Caco-2 (cell line): ENCODE data around the gene ANKRD66. TPM values are rescaled to one million over a fixed set of nuclear protein-coding genes. Genes with fewer than 3 reads are reported as not detected.

Experiments used
- BruUV-seq: library from RNA; stranded (reverse); fragments of 400-500 nt; replicated peaks from 2 replicates; lab custom pipeline; 2021; lab: Mats Ljungman, UMichigan
- CTCF ChIA-PET: fragments of 300-600 bp; sonication (Branson Sonifier 250); formaldehyde crosslinking; loops from one replicate; lab custom pipeline; 2022; ENCODE audit warnings: antibody characterized with exemption; lab: Charles Lee
- POLR2A ChIA-PET: fragments of 300-600 bp; sonication (Branson Sonifier 250); formaldehyde crosslinking; loops from one replicate; lab custom pipeline; 2022; ENCODE audit warnings: antibody characterized with exemption; lab: Charles Lee
- DNase-seq, 2 experiments: peaks; one replicate each; pipeline versions ENCODE4 v3.0.0 to v3.0.0-alpha.2; 2020 to 2022
- H3K27me3 ChIP-seq: replicated peaks from 2 replicates; pipeline ENCODE4 v1.6.0; 2011; ENCODE audit warnings: low read length; ENCODE audit not compliant: control insufficient read depth, insufficient read depth
- H3K36me3 ChIP-seq: 2 replicates; pipeline ENCODE4 v1.5.1; 2011; ENCODE audit warnings: low read length; ENCODE audit not compliant: control insufficient read depth, insufficient read depth
- H3K4me1 ChIP-seq: fragments of 250-450 bp; sonication (Bioruptor Pico); 2 replicates; pipeline ENCODE4 v1.5.1; 2020; ENCODE audit warnings: mild to moderate bottlenecking
- H3K4me3 ChIP-seq: 2 replicates; pipeline ENCODE4 v1.5.1; 2011; ENCODE audit warnings: low read depth, mild to moderate bottlenecking, control low read depth, low read length
- H3K9me3 ChIP-seq: fragments of 250-450 bp; sonication (Bioruptor Pico); 2 replicates; pipeline ENCODE4 v1.5.1; 2020; ENCODE audit warnings: mild to moderate bottlenecking, moderate library complexity
- H3K27ac Mint-ChIP-seq: one replicate; pipeline ENCODE4 v1.8.0; 2022; ENCODE audit warnings: mixed read lengths; ENCODE audit not compliant: unreplicated experiment
- H3K27me3 Mint-ChIP-seq: one replicate; pipeline ENCODE4 v1.8.0; 2022; ENCODE audit warnings: mixed read lengths; ENCODE audit not compliant: insufficient read depth, unreplicated experiment
- H3K36me3 Mint-ChIP-seq: one replicate; pipeline ENCODE4 v1.8.0; 2022; ENCODE audit warnings: mild to moderate bottlenecking, mixed read lengths; ENCODE audit not compliant: insufficient read depth, unreplicated experiment
- H3K4me1 Mint-ChIP-seq: one replicate; pipeline ENCODE4 v1.8.0; 2022; ENCODE audit warnings: low read depth, mixed read lengths; ENCODE audit not compliant: unreplicated experiment
- H3K4me3 Mint-ChIP-seq: one replicate; pipeline ENCODE4 v1.8.0; 2022; ENCODE audit warnings: mild to moderate bottlenecking, moderate library complexity, mixed read lengths; ENCODE audit not compliant: unreplicated experiment
- H3K9me3 Mint-ChIP-seq: one replicate; pipeline ENCODE4 v1.8.0; 2022; ENCODE audit warnings: mixed read lengths; ENCODE audit not compliant: unreplicated experiment
- intact Hi-C: fragments of 100-400 bp; cut with micrococcal nuclease; formaldehyde crosslinking; loops from one replicate; pipeline ENCODE4 v1.10.0; 2022; ENCODE audit not compliant: unreplicated experiment
- total RNA-seq: library from RNA; stranded (reverse); gene quantifications from 2 replicates; pipeline ENCODE4 v1.2.3, GENCODE V29; 2022
- TF ChIP-seq, protein P1 (sequence below), 2 experiments: fragments of 200-600 bp in 1 of 2; IDR thresholded peaks; 1 replicate in 1 of 2; 2 replicates in 1 of 2; pipeline versions ENCODE4 v1.5.1 to v1.8.0; 2011 to 2022; ENCODE audit warnings: antibody characterized with exemption in 1 of 2, control low read depth in 1 of 2, inconsistent platforms in 1 of 2, low read depth in 1 of 2, low read length in 1 of 2, mild to moderate bottlenecking in 1 of 2, moderate library complexity in 1 of 2; ENCODE audit not compliant: insufficient read depth in 1 of 2, severe bottlenecking in 1 of 2, unreplicated experiment in 1 of 2

ANKRD66 gene
- total RNA-seq, 1 experiment from 2014 or later, result not detected

DNA sequence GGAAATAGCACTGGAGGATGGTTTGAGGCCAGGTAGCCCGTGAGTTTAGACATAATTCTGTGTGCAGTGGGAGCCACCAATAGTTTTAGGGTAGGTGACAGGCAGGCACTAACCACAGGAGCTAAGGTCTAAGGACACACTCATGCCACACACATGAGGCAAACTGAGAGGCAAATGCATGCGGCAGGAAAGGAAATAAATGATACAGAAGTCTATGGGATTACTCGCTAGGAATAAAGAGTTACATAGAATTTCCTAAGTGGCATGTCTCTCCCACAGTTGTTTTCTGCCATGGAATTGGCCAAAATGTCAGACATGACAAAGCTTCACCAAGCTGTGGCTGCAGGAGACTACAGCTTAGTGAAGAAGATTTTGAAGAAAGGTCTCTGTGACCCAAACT is 4.9 kb downstream of the ANKRD66 start:
- no peaks in the 10 kb centered on the region for H3K4me1 ChIP-seq
- Mint-ChIP-seq H3K27me3 (no peaks in the 10 kb centered on the region), H3K36me3 (no peaks in the 10 kb centered on the region), H3K4me3 (no peak overlapping the region), H3K27ac (no peak overlapping the region), H3K4me1 (no peaks in the 10 kb centered on the region), H3K9me3 (no peaks in the 10 kb centered on the region)
- no TSS peak for BruUV-seq
- no peaks in the 10 kb centered on the region for H3K36me3 ChIP-seq
- no peak overlapping the region for H3K4me3 ChIP-seq
- POLR2A ChIA-PET, result no interaction called here
- intact Hi-C loops, result no loop called here
- H3K9me3 ChIP-seq, result no peaks in the 10 kb centered on the region
- H3K27me3 ChIP-seq, result no peaks in the 10 kb centered on the region
- CTCF ChIA-PET, result no interaction called here
- no peak for DNase-seq
- TF ChIP-seq, protein P1, sequence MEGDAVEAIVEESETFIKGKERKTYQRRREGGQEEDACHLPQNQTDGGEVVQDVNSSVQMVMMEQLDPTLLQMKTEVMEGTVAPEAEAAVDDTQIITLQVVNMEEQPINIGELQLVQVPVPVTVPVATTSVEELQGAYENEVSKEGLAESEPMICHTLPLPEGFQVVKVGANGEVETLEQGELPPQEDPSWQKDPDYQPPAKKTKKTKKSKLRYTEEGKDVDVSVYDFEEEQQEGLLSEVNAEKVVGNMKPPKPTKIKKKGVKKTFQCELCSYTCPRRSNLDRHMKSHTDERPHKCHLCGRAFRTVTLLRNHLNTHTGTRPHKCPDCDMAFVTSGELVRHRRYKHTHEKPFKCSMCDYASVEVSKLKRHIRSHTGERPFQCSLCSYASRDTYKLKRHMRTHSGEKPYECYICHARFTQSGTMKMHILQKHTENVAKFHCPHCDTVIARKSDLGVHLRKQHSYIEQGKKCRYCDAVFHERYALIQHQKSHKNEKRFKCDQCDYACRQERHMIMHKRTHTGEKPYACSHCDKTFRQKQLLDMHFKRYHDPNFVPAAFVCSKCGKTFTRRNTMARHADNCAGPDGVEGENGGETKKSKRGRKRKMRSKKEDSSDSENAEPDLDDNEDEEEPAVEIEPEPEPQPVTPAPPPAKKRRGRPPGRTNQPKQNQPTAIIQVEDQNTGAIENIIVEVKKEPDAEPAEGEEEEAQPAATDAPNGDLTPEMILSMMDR (IDR thresholded peaks at IDR 0.05; ENCODE audit: insufficient read depth in 1 of 2, low read depth in 1 of 2, low read length in 1 of 2, severe bottlenecking in 1 of 2, unreplicated experiment in 1 of 2), result no peak

DNA sequence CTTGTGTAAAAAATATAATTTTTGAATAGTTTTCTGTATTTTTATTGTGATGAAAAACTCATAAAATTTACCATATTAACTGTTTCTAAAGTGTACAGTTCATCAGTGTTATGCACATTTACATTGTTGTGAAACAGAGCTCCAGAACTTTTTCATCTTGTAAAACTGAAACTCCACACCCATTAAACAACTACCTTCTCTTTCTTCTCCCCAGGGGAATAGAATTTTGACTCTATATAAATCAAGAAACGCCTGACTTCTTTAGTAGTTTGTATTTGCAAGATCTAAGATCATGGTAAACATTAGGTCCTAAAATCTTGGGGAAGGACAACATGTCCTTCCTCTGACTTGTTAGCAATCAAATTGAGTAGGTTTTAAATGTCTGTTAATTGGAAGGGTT is 9.1 kb downstream of the ANKRD66 start:
- ChIA-PET POLR2A (no interaction called here), CTCF (no interaction called here)
- DNase-seq, result no peak
- TF ChIP-seq, protein P1 (IDR thresholded peaks at IDR 0.05; ENCODE audit: insufficient read depth in 1 of 2, low read depth in 1 of 2, low read length in 1 of 2, severe bottlenecking in 1 of 2, unreplicated experiment in 1 of 2), result no peak
- Mint-ChIP-seq H3K4me1 (peaks cover 6% of the 10 kb centered on the region), H3K4me3 (no peak overlapping the region), H3K27me3 (no peaks in the 10 kb centered on the region), H3K9me3 (no peaks in the 10 kb centered on the region), H3K36me3 (no peaks in the 10 kb centered on the region), H3K27ac (no peak overlapping the region)
- Histone ChIP-seq H3K9me3 (no peaks in the 10 kb centered on the region), H3K4me3 (no peak overlapping the region), H3K27me3 (no peaks in the 10 kb centered on the region), H3K36me3 (no peaks in the 10 kb centered on the region), H3K4me1 (no peaks in the 10 kb centered on the region)
- no TSS peak for BruUV-seq
- intact Hi-C loops, result no loop called here

DNA sequence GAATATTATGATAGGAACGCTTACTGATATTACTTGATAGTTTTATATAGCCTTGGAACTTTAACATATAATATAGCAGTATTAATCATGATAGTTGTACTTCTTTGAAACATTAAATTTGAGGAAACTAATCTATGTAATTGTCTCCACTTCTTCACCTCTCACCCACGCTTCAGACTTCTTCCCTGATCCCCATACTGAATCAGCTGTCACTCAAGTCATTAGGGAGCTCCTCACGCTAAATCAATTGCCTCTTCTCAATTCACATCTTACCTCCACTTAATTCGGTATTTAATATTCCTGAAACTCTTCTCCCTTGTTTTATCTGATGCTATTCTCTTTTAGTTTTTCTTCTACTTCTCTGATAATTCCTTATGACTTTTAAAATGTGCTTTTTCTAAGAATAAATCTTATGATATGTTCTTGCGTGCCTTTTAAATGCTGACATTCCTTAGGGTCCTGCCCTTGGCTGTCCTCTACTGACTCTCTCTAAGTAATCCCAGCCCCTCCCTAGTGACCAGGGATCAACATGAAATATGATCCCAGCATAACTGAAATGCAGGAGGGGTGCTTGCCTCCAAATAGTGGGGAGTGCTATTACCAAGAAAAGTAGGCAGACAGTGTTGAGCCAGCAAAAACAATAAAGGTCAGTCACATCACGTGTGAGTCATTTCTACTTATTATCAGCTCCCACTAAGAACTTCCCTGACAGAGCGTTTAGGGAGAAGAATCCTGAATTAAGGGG is 9.9 kb downstream of the ANKRD66 start:
- H3K9me3 ChIP-seq, result no peaks in the 10 kb centered on the region
- H3K4me1 ChIP-seq, result no peaks in the 10 kb centered on the region
- TF ChIP-seq, protein P1 (IDR thresholded peaks at IDR 0.05; ENCODE audit: insufficient read depth in 1 of 2, low read depth in 1 of 2, low read length in 1 of 2, severe bottlenecking in 1 of 2, unreplicated experiment in 1 of 2), result no peak
- H3K27ac Mint-ChIP-seq, result no peak overlapping the region
- ChIA-PET CTCF (no interaction called here), POLR2A (no interaction called here)
- peaks cover 6% of the 10 kb centered on the region for H3K4me1 Mint-ChIP-seq
- no peaks in the 10 kb centered on the region for H3K27me3 Mint-ChIP-seq
- no TSS peak for BruUV-seq
- no peaks in the 10 kb centered on the region for H3K36me3 ChIP-seq
- no peak for DNase-seq
- no peak overlapping the region for H3K4me3 ChIP-seq
- H3K9me3 Mint-ChIP-seq, result no peaks in the 10 kb centered on the region
- no peaks in the 10 kb centered on the region for H3K36me3 Mint-ChIP-seq
- intact Hi-C loops, result no loop called here
- H3K4me3 Mint-ChIP-seq, result no peak overlapping the region
- H3K27me3 ChIP-seq, result no peaks in the 10 kb centered on the region
